GM18511 (cell line): Measurements from ENCODE around the gene PTPN22.

ENCODE experiments used
- ATAC-seq: cut with Tn5 transposase; IDR thresholded peaks from one replicate; pipeline ENCODE4 v1.9.1; 2021; ENCODE audit warnings: mild to moderate bottlenecking, moderate library complexity; ENCODE audit not compliant: unreplicated experiment

Gene PTPN22

GRCh38 chr1:113804421-113805255 is 66.9 kb downstream of the PTPN22 start:
- ATAC-seq: no peak

GRCh38 chr1:113802367-113803007 is 69.0 kb downstream of the PTPN22 start:
- ATAC-seq: no peak

GRCh38 chr1:113800487-113800886 is 71.0 kb downstream of the PTPN22 start:
- ATAC-seq: no peak

- ATAC-seq: no peak
Observed at GRCh38 chr1:113797472-113797871, 74.0 kb downstream of the PTPN22 start.

GRCh38 chr1:113793878-113794834 is 77.4 kb downstream of the PTPN22 start:
- no peak for ATAC-seq

GRCh38 chr1:113792986-113793385 is 78.5 kb downstream of the PTPN22 start:
- no peak for ATAC-seq

GRCh38 chr1:113792471-113792870 is 79.0 kb downstream of the PTPN22 start:
- peak; percentile 57 for ATAC-seq

- no peak for ATAC-seq
Observed at GRCh38 chr1:113788802-113789201, 82.7 kb downstream of the PTPN22 start.

- ATAC-seq: no peak
Observed at GRCh38 chr1:113787663-113788062, 83.8 kb downstream of the PTPN22 start.

- no peak for ATAC-seq
Observed at GRCh38 chr1:113786069-113786468, 85.4 kb downstream of the PTPN22 start.

GRCh38 chr1:113784104-113784779 is 87.3 kb downstream of the PTPN22 start:
- ATAC-seq: peak; percentile 81

- ATAC-seq: peak; percentile 82
Observed at GRCh38 chr1:113783254-113784103, 88.0 kb downstream of the PTPN22 start.

- no peak for ATAC-seq
Observed at GRCh38 chr1:113782406-113782805, 89.1 kb downstream of the PTPN22 start.

GRCh38 chr1:113780374-113781146 is 91.0 kb downstream of the PTPN22 start:
- peak; percentile 52 for ATAC-seq

GRCh38 chr1:113779542-113779941 is 92.0 kb downstream of the PTPN22 start:
- no peak for ATAC-seq

- ATAC-seq: no peak
Observed at GRCh38 chr1:113777561-113777960, 94.0 kb downstream of the PTPN22 start.

- ATAC-seq: no peak
Observed at GRCh38 chr1:113770031-113770430, 101.5 kb downstream of the PTPN22 start.

- ATAC-seq: no peak
Observed at GRCh38 chr1:113769601-113769970, 101.9 kb downstream of the PTPN22 start.
